SHP77 (cell line): ENCODE results near the gene ANKRD34B.

Experiments
- DNase-seq, 2 experiments: peaks; one replicate each; lab custom pipeline; 2025; lab: John Stamatoyannopoulos, UW

ANKRD34B gene

DNA sequence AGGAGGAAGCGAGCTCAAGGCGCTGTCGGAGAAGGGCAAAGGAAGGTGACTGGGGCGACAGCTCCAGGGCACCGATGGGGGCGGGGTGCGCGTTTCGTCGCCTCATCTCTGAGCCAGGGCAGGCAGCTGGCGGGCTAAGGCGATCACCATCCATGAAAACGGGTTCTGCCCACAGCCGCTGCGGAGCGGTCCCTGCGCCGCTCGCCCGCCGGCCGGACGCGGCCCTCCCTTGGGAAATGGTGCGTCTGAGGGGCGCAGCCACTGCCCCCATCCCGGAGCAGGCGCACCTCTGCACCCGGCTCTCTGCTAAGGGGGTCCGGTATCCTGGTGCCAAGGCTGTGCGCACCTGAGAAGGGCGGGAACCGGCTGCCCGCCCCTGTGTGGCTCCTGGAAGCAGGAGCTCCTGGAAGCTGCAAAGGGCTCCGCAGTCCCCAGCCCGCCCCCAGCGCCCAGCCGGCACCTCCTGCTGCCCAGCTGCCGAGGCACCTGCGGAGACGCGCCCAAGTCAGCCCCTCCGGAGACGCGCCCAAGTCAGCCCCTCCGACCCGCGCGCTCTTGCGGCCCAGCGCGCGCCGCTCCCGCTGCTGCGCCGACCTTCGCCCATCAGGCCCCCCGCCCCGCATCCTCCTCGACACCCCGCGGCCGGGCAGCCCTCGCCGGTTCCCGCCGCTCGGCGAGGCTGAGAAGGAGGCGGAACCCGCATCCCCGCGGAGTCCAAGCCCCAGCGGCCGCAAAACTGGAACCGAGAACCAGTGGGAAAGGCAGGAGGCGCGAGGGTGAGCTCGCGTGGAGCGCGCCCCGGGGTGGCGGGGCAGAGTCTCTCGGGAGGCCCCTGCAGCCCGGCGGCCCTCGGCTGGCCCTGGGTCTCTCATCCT lies 757 bp downstream of the ANKRD34B start:
- no peak for DNase-seq

DNA sequence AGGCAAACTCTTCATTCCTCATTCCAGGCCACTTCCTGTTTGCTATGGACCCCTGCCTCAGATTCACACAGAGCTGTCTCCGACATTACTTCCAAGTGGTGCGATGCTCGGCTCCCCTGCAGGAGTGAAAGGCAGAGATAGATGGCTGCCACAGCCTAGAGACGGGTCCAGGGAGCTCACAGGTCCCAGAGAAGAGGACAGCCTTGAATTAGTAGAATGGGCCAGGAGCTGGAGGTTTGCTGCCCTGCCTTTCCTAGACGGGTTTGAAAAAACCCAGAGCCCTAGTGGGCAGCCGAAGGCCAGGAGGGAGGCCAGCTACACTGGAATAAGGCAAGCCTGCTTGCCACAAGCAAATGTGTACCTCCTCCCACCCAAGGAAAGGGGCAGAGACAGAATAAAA lies 1.8 kb downstream of the ANKRD34B start:
- DNase-seq, result no peak

GRCh38 chr5:80566711-80567259 lies 3.3 kb downstream of the ANKRD34B start:
- no peak for DNase-seq

DNA sequence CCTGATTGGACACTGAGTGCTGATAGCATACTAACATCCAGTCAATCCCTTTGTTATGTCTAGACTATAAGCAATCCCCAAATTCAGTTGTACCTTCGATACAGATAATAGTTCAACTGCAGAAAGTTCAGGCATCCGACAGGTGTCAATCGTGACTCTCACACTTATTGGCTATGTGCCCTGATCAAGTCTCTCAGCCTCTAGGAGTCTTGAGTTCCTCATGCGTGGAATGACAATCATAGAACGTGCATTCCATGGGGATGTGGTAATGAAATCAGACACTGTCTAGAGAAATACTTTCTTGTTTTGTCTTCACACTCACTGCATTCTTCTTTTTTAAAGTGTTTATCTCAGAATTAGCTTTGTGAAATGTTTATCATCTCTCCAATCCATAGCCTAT lies 4.8 kb downstream of the ANKRD34B start:
- DNase-seq, result no peak

DNA sequence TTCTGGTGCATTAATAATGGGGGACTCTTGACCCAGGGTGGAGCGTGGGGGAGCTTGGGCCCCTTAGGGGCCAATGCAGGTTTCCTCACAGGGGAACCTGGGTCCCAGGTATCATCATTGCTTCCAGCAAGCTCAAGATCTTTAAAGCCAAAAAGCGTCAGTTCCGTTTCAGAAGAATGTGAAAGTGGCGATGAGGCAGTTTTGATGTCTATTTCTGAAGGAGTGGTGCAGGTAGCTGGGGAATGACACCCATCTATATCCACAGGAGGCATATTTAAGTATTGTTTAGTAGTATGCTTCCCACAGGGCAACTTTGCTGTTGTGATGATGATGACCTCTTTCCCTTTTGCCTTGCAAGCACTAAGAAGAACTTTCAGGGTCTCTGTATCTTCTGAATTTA lies 10.8 kb downstream of the ANKRD34B start:
- no peak for DNase-seq

GRCh38 chr5:80555099-80555498 lies 15.0 kb downstream of the ANKRD34B start:
- no peak for DNase-seq

GRCh38 chr5:80554646-80555045 lies 15.4 kb downstream of the ANKRD34B start:
- DNase-seq, result no peak

DNA sequence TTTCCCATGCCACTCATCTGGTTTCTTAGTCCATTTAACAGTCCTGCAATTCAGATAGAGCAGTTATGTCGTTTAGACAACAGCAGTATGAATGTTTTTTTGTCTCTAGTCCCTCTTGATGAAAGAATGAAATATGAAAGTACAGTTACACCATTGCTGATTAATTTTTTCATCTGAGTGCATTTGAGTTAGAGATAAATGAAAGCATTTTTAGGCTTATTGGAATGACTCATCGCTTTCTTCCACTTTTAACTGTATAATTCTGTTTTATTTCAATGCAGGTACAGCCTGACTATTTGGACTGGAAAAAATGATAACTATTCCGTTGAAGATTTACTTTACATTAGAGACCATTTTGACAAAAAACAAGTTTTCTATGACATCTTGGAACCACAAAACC lies 28.7 kb downstream of the ANKRD34B start:
- no peak for DNase-seq

- DNase-seq, result no peak
Measured at GRCh38 chr5:80540691-80541090, 29.4 kb downstream of the ANKRD34B start.

- DNase-seq, result no peak
Measured at GRCh38 chr5:80516826-80517225, 53.3 kb downstream of the ANKRD34B start.

DNA sequence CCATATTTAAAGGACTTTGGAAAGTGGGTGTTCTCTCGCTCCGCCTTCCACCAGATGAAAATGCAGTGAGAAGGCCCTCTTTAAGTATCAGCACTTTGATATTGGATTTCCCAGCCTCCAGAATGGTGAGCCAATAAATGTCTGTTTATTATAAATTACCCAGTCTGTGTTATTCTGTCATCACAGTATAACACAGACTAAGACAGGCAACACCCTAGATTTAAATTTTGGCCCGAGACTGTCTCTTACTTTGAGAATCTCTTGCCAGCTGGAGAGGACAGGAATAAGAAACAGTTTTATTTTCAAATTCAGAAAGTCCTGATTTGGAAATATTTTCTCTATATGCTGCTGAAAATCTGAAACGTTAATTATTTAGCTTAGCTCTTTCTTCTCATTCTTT lies 60.7 kb downstream of the ANKRD34B start:
- no peak for DNase-seq

- no peak for DNase-seq
Measured at GRCh38 chr5:80508844-80509243, 61.2 kb downstream of the ANKRD34B start.

DNA sequence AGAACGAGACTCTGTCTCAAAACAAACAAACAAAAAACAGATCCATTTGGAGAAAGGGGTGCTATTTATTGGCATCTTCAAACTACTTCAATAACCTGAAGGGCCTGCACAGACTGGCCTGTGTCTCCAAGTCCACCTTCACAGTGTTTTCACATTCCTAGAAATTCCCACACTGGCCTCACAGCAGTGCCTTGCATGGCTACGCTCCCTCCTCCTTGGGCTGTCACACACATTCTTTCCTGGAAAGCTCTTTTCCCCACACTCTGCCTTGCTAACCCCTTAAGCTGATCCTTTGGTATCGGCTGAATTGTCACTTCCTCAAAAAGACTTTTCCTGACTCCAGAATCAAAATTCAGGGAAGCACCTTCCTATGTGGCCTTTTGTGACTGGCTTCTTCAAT lies 62.4 kb downstream of the ANKRD34B start:
- no peak for DNase-seq
